ENCODE data around the gene SARDH. TPM values are rescaled to one million over a fixed set of nuclear protein-coding genes. Genes with fewer than 3 reads are reported as not detected.

The SARDH gene
- total and polyA plus RNA-seq, 2 of the 8 experiments (the other 6 are each of a cell fraction or from before 2014, with no cell fraction given) = 6.4 to 7.4 TPM

GRCh38 chr9:133615606-133616188 lies 122.5 kb downstream of the SARDH start (continued):
- TF ChIP-seq CHD7 (IDR thresholded peaks at IDR 0.05; ENCODE audit: insufficient replicate concordance, low read length) (no peak), JUN (IDR thresholded peaks at IDR 0.05; ENCODE audit: low read depth, low read length) (no peak), SIN3A (conservative IDR thresholded peaks at IDR 0.05 in 1 of 2, IDR thresholded peaks at IDR 0.05 in 1 of 2; ENCODE audit: low read depth in 1 of 2, low read length in 2 of 2) (no peak), BRCA1 (IDR thresholded peaks at IDR 0.05; ENCODE audit: low read depth, low read length) (no peak), JUND (IDR thresholded peaks at IDR 0.05; ENCODE audit: low read length) (no peak)
